HepG2 (cell line): ENCODE measurements around the gene GFRA1.

Experiments
- CENPT ChIP-seq: sonication (generic); formaldehyde crosslinking; IDR thresholded peaks from 2 replicates; pipeline ENCODE4 v1.8.0; 2022; ENCODE audit warnings: low read depth, mild to moderate bottlenecking, moderate library complexity, missing genetic modification reagents
- FOXK2 ChIP-seq: fragments of 450-650 bp; IDR thresholded peaks from 2 replicates; pipeline ENCODE4 v1.6.1; 2016
- NKX3-1 ChIP-seq: sonication (generic); formaldehyde crosslinking; IDR thresholded peaks from 2 replicates; pipeline ENCODE4 v1.5.0; 2020; ENCODE audit warnings: missing genetic modification reagents
- ZBTB7A ChIP-seq: sonication (generic); formaldehyde crosslinking; IDR thresholded peaks from 2 replicates; pipeline ENCODE4 v1.8.0; 2022; ENCODE audit warnings: mild to moderate bottlenecking, missing genetic modification reagents
- ZFP41 ChIP-seq: sonication (generic); formaldehyde crosslinking; IDR thresholded peaks from 2 replicates; pipeline ENCODE4 v1.4.0; 2020; ENCODE audit warnings: mild to moderate bottlenecking, missing genetic modification reagents, borderline replicate concordance
- ZNF749 ChIP-seq: sonication (generic); formaldehyde crosslinking; IDR thresholded peaks from 2 replicates; pipeline ENCODE4 v1.8.0; 2022; ENCODE audit warnings: mild to moderate bottlenecking, missing genetic modification reagents, moderate library complexity, borderline replicate concordance

GRCh38 chr10:116043861-116044260 lies 229.1 kb downstream of the GFRA1 start:
- TF ChIP-seq FOXK2: no peak
- TF ChIP-seq ZFP41 (CRISPR knock-in tag): no peak
- TF ChIP-seq NKX3-1 (CRISPR knock-in tag): no peak
- no peak for TF ChIP-seq ZBTB7A (CRISPR knock-in tag)
- TF ChIP-seq CENPT (CRISPR knock-in tag): no peak
- TF ChIP-seq ZNF749 (CRISPR knock-in tag): no peak
